Nephron (organoid): Measurements from ENCODE around the gene AAK1.
A peak's percentile ranks its signal among the peaks of the same experiment; 100 is the strongest.

ENCODE experiments used
- H3K27ac Mint-ChIP-seq, 3 experiments: 2 replicates each; pipeline ENCODE4 v1.8.0; 2020; ENCODE audit warnings: mixed read lengths in 3 of 3, mild to moderate bottlenecking in 2 of 3, moderate library complexity in 1 of 3
- H3K27me3 Mint-ChIP-seq: 2 replicates; pipeline ENCODE4 v1.8.0; 2021; ENCODE audit warnings: low read depth, mild to moderate bottlenecking, moderate library complexity, mixed read lengths
- H3K36me3 Mint-ChIP-seq: 2 replicates; pipeline ENCODE4 v1.8.0; 2020; ENCODE audit warnings: low read depth, mixed read lengths
- H3K4me1 Mint-ChIP-seq: 2 replicates; pipeline ENCODE4 v1.8.0; 2020; ENCODE audit warnings: mixed read lengths
- H3K4me3 Mint-ChIP-seq, 3 experiments: 2 replicates each; pipeline ENCODE4 v1.8.0; 2020; ENCODE audit warnings: mild to moderate bottlenecking in 3 of 3, mixed read lengths in 3 of 3, moderate library complexity in 2 of 3
- H3K9me3 Mint-ChIP-seq: 2 replicates; pipeline ENCODE4 v1.8.0; 2020; ENCODE audit warnings: mixed read lengths
- CTCF ChIP-seq, 3 experiments: fragments of 200-600 bp; sonication (generic); IDR thresholded peaks; one replicate each; pipeline ENCODE4 v1.5.0; 2021; ENCODE audit warnings: antibody characterized with exemption in 3 of 3; ENCODE audit not compliant: unreplicated experiment in 3 of 3

The AAK1 gene

DNA sequence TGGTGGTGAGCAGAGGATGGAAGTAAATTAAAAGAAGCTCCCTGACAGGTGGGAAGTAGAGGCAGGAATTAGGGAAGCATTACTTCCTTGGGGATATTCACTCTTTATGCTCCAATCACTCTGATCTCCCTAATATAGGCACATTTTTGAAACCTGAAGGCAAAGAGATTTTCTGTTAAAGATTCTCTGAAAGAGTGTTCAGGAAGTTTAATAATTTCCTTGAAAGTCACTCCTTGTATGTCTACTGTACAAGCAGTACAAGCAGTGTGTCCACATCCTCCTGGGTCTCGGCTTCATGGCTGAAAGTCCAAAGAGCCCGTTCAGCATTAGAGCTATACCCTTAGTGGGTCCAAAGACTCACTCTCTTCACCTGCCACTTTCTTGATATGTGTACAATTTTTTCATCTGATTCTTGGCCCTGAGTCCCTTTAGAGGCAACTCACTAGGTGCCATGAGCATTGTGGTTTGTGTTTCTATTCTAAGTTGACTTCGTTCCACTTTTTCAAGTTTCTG is 60.2 kb downstream of the AAK1 start:
- no peak for TF ChIP-seq CTCF (IDR thresholded peaks at IDR 0.05; ENCODE audit: unreplicated experiment in 3 of 3)
- Mint-ChIP-seq H3K27me3 (no peaks in the 10 kb centered on the region), H3K9me3 (no peaks in the 10 kb centered on the region), H3K27ac (peak overlapping the region; percentile 27 to 79 (median 65)), H3K36me3 (no peaks in the 10 kb centered on the region), H3K4me1 (peaks cover 50% of the 10 kb centered on the region), H3K4me3 (no peak overlapping the region)

DNA sequence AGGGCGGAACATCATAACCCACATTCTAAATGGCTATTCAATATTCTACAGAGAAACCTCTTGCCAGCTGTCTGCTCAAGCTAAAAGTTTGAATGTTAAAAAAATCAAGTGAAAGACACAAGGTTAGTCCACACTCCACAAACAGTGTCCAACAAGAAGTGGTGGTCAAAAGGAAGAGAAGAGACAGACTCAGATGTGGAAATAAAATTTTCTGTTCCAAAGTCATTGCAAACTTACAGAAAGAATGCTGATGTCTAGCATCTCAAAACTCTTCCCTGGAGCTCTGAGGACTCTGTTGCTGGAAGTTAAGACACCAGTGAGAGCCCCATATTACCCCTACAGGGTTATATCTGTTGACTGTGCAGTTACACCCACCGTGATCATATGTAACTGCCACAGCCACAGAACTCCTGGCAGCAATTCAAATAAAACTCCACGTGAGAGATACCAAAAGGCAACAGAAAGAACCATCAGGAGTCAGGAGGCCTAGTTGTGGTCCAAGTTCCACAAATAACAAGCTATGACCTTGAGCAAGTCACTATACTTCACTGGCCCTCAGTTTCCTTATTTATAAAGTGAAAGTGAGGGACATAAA is 60.9 kb downstream of the AAK1 start:
- Mint-ChIP-seq H3K4me1 (peaks cover 57% of the 10 kb centered on the region), H3K36me3 (no peaks in the 10 kb centered on the region), H3K9me3 (no peaks in the 10 kb centered on the region), H3K27ac (peak overlapping the region; percentile 65 to 79 (median 78)), H3K27me3 (no peaks in the 10 kb centered on the region), H3K4me3 (no peak overlapping the region)
- TF ChIP-seq CTCF (IDR thresholded peaks at IDR 0.05; ENCODE audit: unreplicated experiment in 3 of 3), result no peak

DNA sequence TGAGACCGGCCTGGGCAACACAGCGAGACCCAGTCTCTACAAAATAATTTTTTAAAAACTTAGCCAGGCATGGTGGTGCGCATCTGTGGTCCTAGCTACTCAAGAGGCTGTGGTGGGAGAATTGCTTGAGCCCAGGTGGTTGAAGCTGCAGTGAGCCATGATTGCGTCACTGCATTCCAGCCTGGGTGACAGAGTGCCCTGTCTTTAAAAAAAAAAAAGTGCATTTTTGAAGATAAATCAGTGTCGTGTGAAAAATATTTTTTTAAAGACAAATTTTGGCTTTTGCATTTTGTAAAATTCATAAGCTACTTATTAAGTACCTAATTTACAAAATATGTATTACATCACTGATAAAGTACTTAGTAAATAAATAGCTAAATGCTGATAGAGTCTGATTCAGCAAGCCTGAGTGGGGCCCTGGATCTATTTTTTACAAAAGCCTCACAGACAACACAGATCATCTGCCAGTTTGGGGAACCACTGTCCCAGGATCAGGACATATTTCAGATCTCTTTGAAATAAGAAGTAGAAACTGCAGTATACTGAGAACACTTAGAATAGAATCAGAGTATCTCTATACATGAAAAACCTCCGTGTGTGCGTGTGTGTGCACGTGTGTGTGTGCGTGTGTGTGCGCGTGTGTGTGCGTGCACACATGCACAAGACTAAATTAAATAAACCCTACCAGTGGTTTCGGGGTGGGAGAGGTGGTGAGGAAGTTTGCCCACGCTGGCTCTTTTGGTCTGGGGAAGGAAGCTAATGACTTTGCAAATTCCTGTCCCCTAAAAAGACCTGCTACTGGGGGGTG is 61.6 kb downstream of the AAK1 start:
- H3K4me3 Mint-ChIP-seq, result no peak overlapping the region
- H3K27ac Mint-ChIP-seq, result peak overlapping the region; percentile 65 to 79 (median 78)
- H3K9me3 Mint-ChIP-seq, result no peaks in the 10 kb centered on the region
- no peaks in the 10 kb centered on the region for H3K27me3 Mint-ChIP-seq
- no peak for TF ChIP-seq CTCF (IDR thresholded peaks at IDR 0.05; ENCODE audit: unreplicated experiment in 3 of 3)
- no peaks in the 10 kb centered on the region for H3K36me3 Mint-ChIP-seq
- peaks cover 64% of the 10 kb centered on the region for H3K4me1 Mint-ChIP-seq

- H3K27ac Mint-ChIP-seq, result no peak overlapping the region
- H3K4me3 Mint-ChIP-seq, result no peak overlapping the region
- no peak for TF ChIP-seq CTCF (IDR thresholded peaks at IDR 0.05; ENCODE audit: unreplicated experiment in 3 of 3)
- H3K9me3 Mint-ChIP-seq, result no peaks in the 10 kb centered on the region
- H3K4me1 Mint-ChIP-seq, result peaks cover 70% of the 10 kb centered on the region
- H3K36me3 Mint-ChIP-seq, result no peaks in the 10 kb centered on the region
- H3K27me3 Mint-ChIP-seq, result no peaks in the 10 kb centered on the region
Measured at GRCh38 chr2:69580486-69580885, 63.1 kb downstream of the AAK1 start.

- Mint-ChIP-seq H3K4me1 (peaks cover 70% of the 10 kb centered on the region), H3K27me3 (no peaks in the 10 kb centered on the region), H3K9me3 (no peaks in the 10 kb centered on the region), H3K27ac (no peak overlapping the region), H3K36me3 (no peaks in the 10 kb centered on the region), H3K4me3 (no peak overlapping the region)
- TF ChIP-seq CTCF (IDR thresholded peaks at IDR 0.05; ENCODE audit: unreplicated experiment in 3 of 3), result no peak
Measured at GRCh38 chr2:69579536-69579935, 64.0 kb downstream of the AAK1 start.
